Neural cell (in vitro differentiated cells): Measurements from ENCODE around the gene NCKAP5.

Experiments
- CTCF ChIP-seq: fragments of 450-650 bp; IDR thresholded peaks from 2 replicates; pipeline ENCODE4 v1.5.1; 2014; ENCODE audit warnings: antibody characterized with exemption, mild to moderate bottlenecking, moderate library complexity; ENCODE audit not compliant: poor library complexity, severe bottlenecking
- MXI1 ChIP-seq: fragments of 450-650 bp; conservative IDR thresholded peaks from 2 replicates; pipeline ENCODE4 v1.6.1; 2014; ENCODE audit warnings: antibody characterized with exemption, mild to moderate bottlenecking; ENCODE audit not compliant: poor library complexity, severe bottlenecking
- REST ChIP-seq: IDR thresholded peaks from 2 replicates; pipeline ENCODE4 v1.6.1; 2012; ENCODE audit warnings: borderline replicate concordance
- SMC3 ChIP-seq: fragments of 450-650 bp; conservative IDR thresholded peaks from 2 replicates; pipeline ENCODE4 v1.6.1; 2014; ENCODE audit warnings: antibody characterized with exemption, mild to moderate bottlenecking, moderate library complexity; ENCODE audit not compliant: poor library complexity
- TAF1 ChIP-seq: IDR thresholded peaks from 2 replicates; pipeline ENCODE4 v1.6.1; 2012; ENCODE audit warnings: low read depth

- TF ChIP-seq REST (peak; percentile 95), CTCF (peak; percentile 54), TAF1 (no peak), MXI1 (peak; percentile 38), SMC3 (peak; percentile 68)
These were observed 897.0 kb downstream of the NCKAP5 start for GRCh38 chr2:132671151-132671835.
